ENCODE results near the gene ALDH2. TPM values are rescaled to one million over a fixed set of nuclear protein-coding genes. Genes with fewer than 3 reads are reported as not detected.

ALDH2 gene
- total RNA-seq, 1 experiment from 2014 or later = 27.9 TPM

DNA sequence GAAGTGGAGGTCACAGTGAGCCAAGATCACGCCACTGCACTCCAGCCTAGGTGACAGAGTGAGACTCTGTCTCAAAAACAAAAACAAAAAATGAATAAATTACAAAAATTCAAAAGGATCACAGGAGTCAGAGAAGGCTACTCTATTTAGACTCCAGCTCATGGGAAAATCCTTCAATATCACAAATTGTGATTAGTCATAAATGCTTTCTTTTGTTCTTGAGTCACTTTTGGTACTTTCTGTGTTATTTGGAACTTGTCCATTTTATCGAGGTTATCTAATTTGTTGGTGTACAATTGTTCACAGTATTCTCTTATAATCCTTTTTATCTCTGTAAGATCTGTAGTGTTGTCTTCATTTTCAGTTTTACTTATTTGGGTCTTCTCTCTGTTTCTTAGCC is 18.9 kb downstream of the ALDH2 start:
- no peak overlapping the region for H3K4me3 ChIP-seq
- H3K9me3 ChIP-seq (replicated peaks) = no peaks in the 10 kb centered on the region
- no peak overlapping the region for H3K27ac ChIP-seq
- H3K27me3 ChIP-seq (replicated peaks) = no peaks in the 10 kb centered on the region
- peaks cover 16% of the 10 kb centered on the region for H3K36me3 ChIP-seq
- no peaks in the 10 kb centered on the region for H3K4me1 ChIP-seq (replicated peaks)
- DNase-seq (ENCODE audit: low read depth in 1 of 2, low spot score in 2 of 2) = no peak

DNA sequence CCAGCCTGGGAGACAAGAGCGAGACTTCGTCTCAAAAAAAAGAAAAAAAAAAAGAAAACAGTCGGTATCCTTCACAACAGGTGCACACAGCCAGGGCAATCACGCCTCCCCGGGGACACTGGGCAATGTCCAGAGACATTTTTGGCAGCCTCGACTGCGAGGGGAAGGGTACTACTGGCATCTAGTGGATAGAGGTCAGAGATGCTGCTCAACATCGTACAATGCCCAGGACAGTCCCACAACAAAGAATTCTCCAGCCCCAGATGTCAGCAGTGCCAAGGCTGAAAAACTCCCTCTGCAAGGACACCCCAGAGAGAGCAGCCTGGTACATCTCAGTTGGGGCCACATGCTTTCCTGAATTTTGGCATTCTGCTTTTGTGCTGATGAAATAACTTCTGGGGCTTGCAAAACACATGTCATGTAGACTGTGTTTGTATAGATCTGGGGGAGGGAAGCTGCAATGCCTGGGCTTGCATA is 21.5 kb downstream of the ALDH2 start:
- no peaks in the 10 kb centered on the region for H3K9me3 ChIP-seq (replicated peaks)
- H3K4me3 ChIP-seq = no peak overlapping the region
- H3K27me3 ChIP-seq (replicated peaks) = no peaks in the 10 kb centered on the region
- no peak overlapping the region for H3K27ac ChIP-seq
- no peak for DNase-seq (ENCODE audit: low read depth in 1 of 2, low spot score in 2 of 2)
- peaks cover 25% of the 10 kb centered on the region for H3K36me3 ChIP-seq
- H3K4me1 ChIP-seq (replicated peaks) = no peaks in the 10 kb centered on the region

DNA sequence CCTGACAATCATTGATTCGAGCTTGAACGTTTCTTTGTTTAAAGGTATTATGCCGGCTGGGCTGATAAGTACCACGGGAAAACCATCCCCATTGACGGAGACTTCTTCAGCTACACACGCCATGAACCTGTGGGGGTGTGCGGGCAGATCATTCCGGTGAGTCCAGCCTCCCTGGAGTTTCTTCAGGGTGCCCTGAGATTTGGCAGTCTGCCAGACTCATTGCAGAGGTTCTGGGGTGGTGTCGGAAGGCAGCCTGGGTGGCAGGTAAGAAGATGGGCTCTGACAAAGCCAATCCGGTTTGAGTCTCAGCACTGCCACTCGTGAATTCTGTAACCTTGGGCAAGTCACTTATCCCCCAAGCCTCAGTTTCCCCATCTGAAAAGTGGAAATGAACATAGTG is 23.0 kb downstream of the ALDH2 start:
- peaks cover 23% of the 10 kb centered on the region for H3K36me3 ChIP-seq
- H3K4me3 ChIP-seq = no peak overlapping the region
- H3K4me1 ChIP-seq (replicated peaks) = no peaks in the 10 kb centered on the region
- H3K9me3 ChIP-seq (replicated peaks) = no peaks in the 10 kb centered on the region
- DNase-seq (ENCODE audit: low read depth in 1 of 2, low spot score in 2 of 2) = no peak
- no peak overlapping the region for H3K27ac ChIP-seq
- H3K27me3 ChIP-seq (replicated peaks) = no peaks in the 10 kb centered on the region

DNA sequence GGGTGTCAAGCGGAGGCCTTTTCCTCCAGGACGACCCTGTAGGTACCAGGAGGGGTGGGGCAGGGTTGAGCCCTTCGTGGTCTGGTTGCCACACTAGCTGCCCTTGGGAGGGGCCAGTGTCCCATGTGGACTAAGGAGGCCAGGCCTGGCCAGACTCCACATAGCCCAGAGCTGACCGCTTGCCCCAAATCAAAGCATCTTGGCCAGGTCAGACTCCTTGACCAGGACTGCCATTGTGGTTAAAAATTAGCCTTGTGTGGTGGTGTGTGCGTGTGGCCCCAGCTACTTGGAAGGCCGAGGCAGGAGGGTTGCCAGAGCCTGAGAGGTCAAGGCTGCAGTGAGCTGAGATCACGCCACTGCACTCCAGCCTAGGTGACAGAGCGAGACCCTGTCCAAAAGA is 24.8 kb downstream of the ALDH2 start:
- no peak for DNase-seq (ENCODE audit: low read depth in 1 of 2, low spot score in 2 of 2)
- no peaks in the 10 kb centered on the region for H3K9me3 ChIP-seq (replicated peaks)
- H3K27ac ChIP-seq = no peak overlapping the region
- H3K4me3 ChIP-seq = no peak overlapping the region
- H3K27me3 ChIP-seq (replicated peaks) = no peaks in the 10 kb centered on the region
- H3K36me3 ChIP-seq = peaks cover 17% of the 10 kb centered on the region
- no peaks in the 10 kb centered on the region for H3K4me1 ChIP-seq (replicated peaks)

DNA sequence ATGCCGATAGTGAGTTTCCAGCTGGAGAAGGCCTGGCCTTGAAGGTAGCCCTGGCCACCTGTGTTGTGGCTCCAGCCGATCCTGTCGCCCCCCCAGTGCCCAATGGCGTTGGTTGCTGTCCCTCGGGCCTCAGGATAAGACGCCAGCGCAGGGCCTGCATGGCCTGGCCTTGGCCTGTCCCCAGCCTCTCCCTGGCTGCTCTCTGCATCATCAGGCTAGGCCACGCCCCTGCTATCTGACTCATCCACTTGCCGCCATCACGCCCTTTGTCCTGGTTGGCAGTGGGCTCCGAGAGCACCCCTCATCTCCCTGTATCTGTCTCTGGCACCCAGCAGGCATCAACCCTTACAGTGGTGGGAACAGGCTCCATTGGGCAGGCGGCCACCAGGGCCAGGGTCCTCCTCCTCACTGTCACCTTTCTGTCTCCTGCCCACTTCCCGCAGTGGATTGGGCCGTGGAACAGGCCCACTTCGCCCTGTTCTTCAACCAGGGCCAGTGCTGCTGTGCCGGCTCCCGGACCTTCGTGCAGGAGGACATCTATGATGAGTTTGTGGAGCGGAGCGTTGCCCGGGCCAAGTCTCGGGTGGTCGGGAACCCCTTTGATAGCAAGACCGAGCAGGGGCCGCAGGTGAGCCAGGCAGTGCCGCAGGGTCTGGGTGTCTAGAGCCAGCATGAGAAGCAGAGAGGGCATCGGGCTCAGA is 25.6 kb downstream of the ALDH2 start:
- no peaks in the 10 kb centered on the region for H3K4me1 ChIP-seq (replicated peaks)
- peaks cover 17% of the 10 kb centered on the region for H3K36me3 ChIP-seq
- H3K4me3 ChIP-seq = no peak overlapping the region
- no peaks in the 10 kb centered on the region for H3K9me3 ChIP-seq (replicated peaks)
- no peaks in the 10 kb centered on the region for H3K27me3 ChIP-seq (replicated peaks)
- DNase-seq (ENCODE audit: low read depth in 1 of 2, low spot score in 2 of 2) = no peak
- no peak overlapping the region for H3K27ac ChIP-seq

DNA sequence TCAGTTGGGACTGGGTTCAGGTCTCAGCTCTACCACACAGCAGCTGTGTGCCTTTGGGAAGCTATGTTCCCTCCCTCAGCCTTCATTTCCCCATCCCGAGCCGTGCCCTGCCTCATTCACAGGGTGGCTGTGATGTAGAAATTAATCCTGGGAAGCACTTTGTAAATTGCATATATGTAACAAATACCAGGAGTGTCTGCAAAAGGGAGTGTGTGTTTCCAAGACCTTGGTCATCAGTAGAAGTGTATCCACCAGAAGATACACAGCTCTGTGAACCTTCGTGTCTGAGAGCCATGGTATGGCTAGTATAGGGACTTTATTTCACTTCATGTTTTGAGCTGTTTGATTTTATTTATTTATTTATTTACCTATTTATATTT is 26.1 kb downstream of the ALDH2 start:
- no peaks in the 10 kb centered on the region for H3K4me1 ChIP-seq (replicated peaks)
- DNase-seq (ENCODE audit: low read depth in 1 of 2, low spot score in 2 of 2) = no peak

DNA sequence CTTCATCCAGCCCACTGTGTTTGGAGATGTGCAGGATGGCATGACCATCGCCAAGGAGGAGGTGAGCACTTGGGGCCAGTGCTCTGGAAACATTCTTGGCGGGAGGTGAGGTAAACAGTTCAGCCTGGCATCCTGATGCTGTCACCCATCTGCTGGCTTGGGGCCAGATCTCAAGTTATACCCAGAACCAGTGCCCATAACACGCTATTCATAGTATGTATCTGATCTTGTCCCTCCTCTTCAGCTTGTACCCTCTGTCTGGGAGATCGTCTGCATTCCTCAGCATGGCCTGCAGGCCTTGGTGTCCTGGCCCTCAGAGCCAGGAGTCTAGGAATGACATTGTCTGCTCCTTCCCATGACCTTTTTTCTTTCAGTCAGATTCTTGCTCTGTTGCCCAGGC is 31.4 kb downstream of the ALDH2 start:
- no peak for DNase-seq (ENCODE audit: low read depth in 1 of 2, low spot score in 2 of 2)
- H3K36me3 ChIP-seq = peaks cover 4% of the 10 kb centered on the region
- H3K27me3 ChIP-seq (replicated peaks) = no peaks in the 10 kb centered on the region
- no peak overlapping the region for H3K27ac ChIP-seq
- no peak overlapping the region for H3K4me3 ChIP-seq
- no peaks in the 10 kb centered on the region for H3K4me1 ChIP-seq (replicated peaks)
- no peaks in the 10 kb centered on the region for H3K9me3 ChIP-seq (replicated peaks)

More for the DNA sequence above, 26.1 kb downstream of the ALDH2 start:
- no peak overlapping the region for H3K27ac ChIP-seq
- H3K9me3 ChIP-seq (replicated peaks) = no peaks in the 10 kb centered on the region
- no peak overlapping the region for H3K4me3 ChIP-seq
- H3K36me3 ChIP-seq = peaks cover 17% of the 10 kb centered on the region
- no peaks in the 10 kb centered on the region for H3K27me3 ChIP-seq (replicated peaks)

DNA sequence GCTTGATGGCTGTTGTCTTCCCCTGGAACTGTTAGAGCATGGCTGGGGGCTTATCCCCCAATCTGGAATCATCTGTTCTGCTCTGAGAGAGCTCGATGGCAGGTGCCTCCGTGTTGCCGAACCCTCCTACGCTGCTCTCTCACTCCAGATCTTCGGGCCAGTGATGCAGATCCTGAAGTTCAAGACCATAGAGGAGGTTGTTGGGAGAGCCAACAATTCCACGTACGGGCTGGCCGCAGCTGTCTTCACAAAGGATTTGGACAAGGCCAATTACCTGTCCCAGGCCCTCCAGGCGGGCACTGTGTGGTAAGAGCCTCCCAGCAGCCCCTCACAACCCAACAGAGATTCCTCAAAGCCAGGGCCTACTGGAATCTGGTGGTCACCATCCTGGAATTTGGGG is 33.0 kb downstream of the ALDH2 start:
- Histone ChIP-seq H3K27ac (no peak overlapping the region), H3K36me3 (peaks cover 4% of the 10 kb centered on the region), H3K4me3 (no peak overlapping the region), H3K4me1 (replicated peaks) (no peaks in the 10 kb centered on the region), H3K27me3 (replicated peaks) (no peaks in the 10 kb centered on the region), H3K9me3 (replicated peaks) (no peaks in the 10 kb centered on the region)
- DNase-seq (ENCODE audit: low read depth in 1 of 2, low spot score in 2 of 2) = no peak

DNA sequence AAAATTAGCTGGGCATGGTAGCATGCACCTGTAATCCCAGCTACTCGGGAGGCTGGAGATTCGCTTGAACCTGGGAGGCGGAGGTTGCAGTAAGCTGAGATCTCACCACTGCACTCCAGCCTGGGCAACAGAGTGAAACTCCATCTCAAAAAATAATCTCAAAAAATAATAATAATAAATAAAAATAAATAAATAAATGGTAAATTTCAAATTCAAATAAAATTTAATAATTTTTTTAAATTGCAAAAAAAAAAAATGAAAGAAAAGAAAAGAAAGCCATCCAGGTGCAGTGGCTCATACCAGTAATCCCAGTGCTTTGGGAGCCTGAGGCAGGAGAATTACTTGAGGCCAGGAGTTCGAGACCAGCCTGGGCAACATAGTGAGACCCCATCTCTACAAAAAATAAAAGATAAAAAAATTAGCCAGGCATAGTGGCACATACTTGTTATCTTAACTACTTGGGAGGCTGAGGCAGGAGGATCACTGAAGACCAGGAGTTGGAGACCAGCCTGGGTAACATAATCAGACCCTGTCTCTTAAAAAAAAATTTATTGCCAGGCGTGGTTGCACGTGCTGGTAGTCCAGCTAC is 36.4 kb downstream of the ALDH2 start:
- Histone ChIP-seq H3K27ac (no peak overlapping the region), H3K9me3 (replicated peaks) (no peaks in the 10 kb centered on the region), H3K4me1 (replicated peaks) (no peaks in the 10 kb centered on the region), H3K27me3 (replicated peaks) (no peaks in the 10 kb centered on the region), H3K36me3 (peaks cover 4% of the 10 kb centered on the region), H3K4me3 (no peak overlapping the region)
- DNase-seq (ENCODE audit: low read depth in 1 of 2, low spot score in 2 of 2) = no peak

DNA sequence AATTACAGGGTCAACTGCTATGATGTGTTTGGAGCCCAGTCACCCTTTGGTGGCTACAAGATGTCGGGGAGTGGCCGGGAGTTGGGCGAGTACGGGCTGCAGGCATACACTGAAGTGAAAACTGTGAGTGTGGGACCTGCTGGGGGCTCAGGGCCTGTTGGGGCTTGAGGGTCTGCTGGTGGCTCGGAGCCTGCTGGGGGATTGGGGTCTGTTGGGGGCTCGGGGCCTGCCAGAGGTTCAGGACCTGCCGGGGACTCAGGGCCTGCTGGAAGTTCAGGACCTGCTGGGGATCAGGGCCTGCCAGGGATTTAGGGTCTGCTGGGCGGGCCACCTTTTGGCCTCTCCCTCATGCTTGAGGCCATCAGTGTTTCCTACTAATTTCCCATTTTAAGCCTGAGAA is 37.1 kb downstream of the ALDH2 start:
- Histone ChIP-seq H3K9me3 (replicated peaks) (no peaks in the 10 kb centered on the region), H3K4me3 (no peak overlapping the region), H3K36me3 (peaks cover 4% of the 10 kb centered on the region), H3K4me1 (replicated peaks) (no peaks in the 10 kb centered on the region), H3K27ac (no peak overlapping the region), H3K27me3 (replicated peaks) (no peaks in the 10 kb centered on the region)
- no peak for DNase-seq (ENCODE audit: low read depth in 1 of 2, low spot score in 2 of 2)

DNA sequence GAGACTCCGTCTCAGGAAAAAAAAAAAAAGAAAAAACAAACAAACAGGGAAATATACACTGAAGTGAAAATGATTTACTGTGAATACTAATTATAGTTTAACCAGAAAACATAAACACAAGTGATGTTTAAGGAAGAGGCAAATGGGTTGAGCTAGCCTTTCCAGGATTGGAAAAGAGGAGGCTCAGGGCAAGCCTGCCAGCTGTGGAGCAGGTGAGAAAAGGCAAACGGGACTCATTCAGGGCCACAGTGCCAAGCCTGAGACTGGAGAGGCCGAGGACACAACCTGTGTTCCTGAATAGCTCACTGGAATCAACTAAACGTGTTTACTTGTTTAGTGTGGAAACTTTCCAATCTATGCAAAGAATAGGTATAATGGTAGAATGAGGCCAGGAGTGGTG is 39.6 kb downstream of the ALDH2 start:
- DNase-seq (ENCODE audit: low read depth in 1 of 2, low spot score in 2 of 2) = no peak
- no peaks in the 10 kb centered on the region for H3K36me3 ChIP-seq

DNA sequence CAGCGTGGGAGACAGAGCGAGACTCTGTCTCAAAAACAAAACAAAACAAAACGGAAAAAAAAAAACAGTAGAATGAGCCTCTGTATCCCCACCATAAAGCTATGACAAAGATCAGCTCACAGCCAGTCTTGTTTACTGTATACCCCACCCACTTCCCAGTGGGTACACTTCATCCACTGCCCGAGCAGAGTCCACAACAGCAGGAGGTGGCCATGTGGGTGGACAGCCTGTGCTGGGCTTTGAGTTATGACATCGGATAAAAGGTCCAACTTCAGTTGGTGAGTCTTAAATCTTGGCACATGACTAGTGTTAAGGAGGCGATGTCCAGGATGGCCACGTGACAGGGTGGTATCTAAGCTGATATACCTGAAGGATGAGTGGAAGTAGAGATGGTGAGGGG is 40.5 kb downstream of the ALDH2 start:
- H3K4me3 ChIP-seq = no peak overlapping the region

More for the DNA sequence above, 39.6 kb downstream of the ALDH2 start:
- H3K27me3 ChIP-seq (replicated peaks) = no peaks in the 10 kb centered on the region
- H3K4me1 ChIP-seq (replicated peaks) = no peaks in the 10 kb centered on the region
- H3K9me3 ChIP-seq (replicated peaks) = no peaks in the 10 kb centered on the region
- no peak overlapping the region for H3K27ac ChIP-seq
- no peak overlapping the region for H3K4me3 ChIP-seq

DNA sequence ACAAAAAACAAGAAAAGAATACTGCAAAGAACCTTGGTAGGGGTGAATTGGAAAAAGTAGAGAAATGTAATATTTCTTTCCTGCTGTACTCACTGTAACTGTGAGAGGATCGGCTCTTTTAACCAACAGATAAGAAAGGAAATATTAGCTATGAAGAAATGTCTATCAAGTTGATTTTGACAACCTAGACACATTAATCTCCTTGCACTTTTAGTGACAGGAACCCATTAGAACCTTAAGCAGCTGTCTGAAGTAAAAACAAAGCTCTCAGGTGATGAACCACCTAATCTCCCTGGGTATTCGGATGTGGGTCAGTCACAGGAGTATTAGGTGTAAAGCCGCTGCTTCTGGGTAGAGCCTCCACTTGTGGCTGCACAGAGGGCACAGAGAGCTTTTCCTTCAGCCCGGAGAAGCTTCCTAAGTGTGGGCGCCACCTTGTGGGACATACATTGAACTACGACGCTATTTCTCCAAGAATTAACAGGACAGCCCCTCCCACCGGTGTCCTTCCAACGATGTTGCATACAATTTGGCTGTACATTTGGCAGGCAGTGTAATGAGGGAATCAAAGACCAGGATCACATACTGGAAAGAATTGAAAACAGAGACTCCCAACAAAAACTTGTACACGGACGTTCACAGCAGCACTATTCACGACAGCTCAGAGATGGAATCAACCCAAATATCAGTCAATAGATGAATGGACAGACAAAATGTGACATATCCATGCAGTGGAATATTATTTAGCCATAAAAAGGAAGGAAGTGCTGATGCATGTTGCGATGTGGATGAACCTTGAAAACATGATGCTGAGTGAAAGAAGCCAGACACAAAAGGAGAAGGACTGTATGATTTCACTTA is 46.4 kb downstream of the ALDH2 start:
- Histone ChIP-seq H3K4me3 (no peak overlapping the region), H3K27me3 (replicated peaks) (no peaks in the 10 kb centered on the region; the same call in 1 of the 2 replicates), H3K36me3 (no peaks in the 10 kb centered on the region), H3K27ac (no peak overlapping the region), H3K9me3 (replicated peaks) (no peaks in the 10 kb centered on the region), H3K4me1 (replicated peaks) (no peaks in the 10 kb centered on the region)
- peak; percentile 53 to 71 for DNase-seq (ENCODE audit: low read depth in 1 of 2, low spot score in 2 of 2)

More for the DNA sequence above, 40.5 kb downstream of the ALDH2 start:
- H3K27ac ChIP-seq = no peak overlapping the region
- no peaks in the 10 kb centered on the region for H3K27me3 ChIP-seq (replicated peaks)
- DNase-seq (ENCODE audit: low read depth in 1 of 2, low spot score in 2 of 2) = no peak
- no peaks in the 10 kb centered on the region for H3K9me3 ChIP-seq (replicated peaks)
- H3K4me1 ChIP-seq (replicated peaks) = no peaks in the 10 kb centered on the region
- no peaks in the 10 kb centered on the region for H3K36me3 ChIP-seq

DNA sequence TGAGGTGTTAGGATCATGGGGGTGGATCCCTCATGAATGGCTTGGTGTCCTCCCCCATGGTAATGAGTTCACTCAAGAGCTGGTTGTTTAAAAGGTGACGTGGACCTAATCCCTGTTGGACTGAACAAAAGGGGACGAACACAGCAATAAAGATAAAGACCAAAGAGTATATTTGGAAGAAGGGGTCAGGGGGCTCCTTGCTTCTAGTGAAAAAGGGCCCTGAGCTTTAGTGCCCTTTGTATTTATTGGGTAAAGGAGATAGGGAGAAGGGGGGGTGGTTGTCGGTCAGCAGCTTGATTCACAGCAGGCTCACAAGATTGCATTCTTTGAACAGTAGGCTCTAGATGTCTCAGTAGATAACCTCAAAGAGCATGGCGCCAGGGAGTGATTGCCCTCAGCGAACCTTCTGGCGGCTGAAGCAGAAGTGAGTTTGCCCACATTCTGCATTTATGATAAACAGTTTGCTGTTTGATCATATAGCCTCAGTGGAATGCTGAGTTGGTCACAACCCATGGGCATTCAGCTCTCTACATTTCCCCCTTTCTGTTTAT is 49.4 kb downstream of the ALDH2 start:
- H3K4me1 ChIP-seq (replicated peaks) = no peaks in the 10 kb centered on the region
- DNase-seq (ENCODE audit: low read depth in 1 of 2, low spot score in 2 of 2) = no peak
- no peaks in the 10 kb centered on the region for H3K36me3 ChIP-seq

More for the DNA sequence above, 49.4 kb downstream of the ALDH2 start:
- H3K4me3 ChIP-seq = no peak overlapping the region
- H3K9me3 ChIP-seq (replicated peaks) = no peaks in the 10 kb centered on the region
- H3K27ac ChIP-seq = no peak overlapping the region
- H3K27me3 ChIP-seq (replicated peaks) = no peaks in the 10 kb centered on the region; the same call in none of the 2 replicates

All from SJSA1 (cell line).